ENCODE measurements around the gene LTO1.

- TF ChIP-seq CTCF (IDR thresholded peaks at IDR 0.05) (no peak), EP300 (IDR thresholded peaks at IDR 0.05) (no peak), POLR2AphosphoS5 (IDR thresholded peaks at IDR 0.05) (no peak), POLR2A (IDR thresholded peaks at IDR 0.05; ENCODE audit: low read depth) (no peak)
Observed at GRCh38 chr11:69652999-69653398, 22.2 kb downstream of the LTO1 start.
